RWPE2 (cell line): ENCODE data around the gene ATAD5.

Experiments used
- ATAC-seq: fragments of 200-7000 bp; cut with Tn5 transposase; 3 replicates; pipeline ENCODE4 v1.9.1; 2021; ENCODE audit warnings: low read depth
- DNase-seq: peaks from one replicate; pipeline ENCODE4 v3.0.0-alpha.2; 2020; ENCODE audit warnings: low spot score
- H3K27ac ChIP-seq: fragments of 450-650 bp; 2 replicates; pipeline ENCODE4 v1.5.1; 2017; ENCODE audit warnings: mild to moderate bottlenecking; ENCODE audit not compliant: poor library complexity, severe bottlenecking
- H3K27me3 ChIP-seq: fragments of 250-450 bp; sonication (Bioruptor Pico); 2 replicates; pipeline ENCODE4 v1.5.1; 2021; ENCODE audit warnings: mild to moderate bottlenecking, moderate library complexity; ENCODE audit not compliant: insufficient read depth, poor library complexity, severe bottlenecking
- H3K36me3 ChIP-seq: fragments of 250-450 bp; sonication (Bioruptor Pico); 2 replicates; pipeline ENCODE4 v1.5.1; 2020; ENCODE audit warnings: low read depth, mild to moderate bottlenecking, moderate library complexity
- H3K4me1 ChIP-seq: fragments of 250-450 bp; sonication (Bioruptor Pico); 2 replicates; pipeline ENCODE4 v1.5.1; 2021; ENCODE audit warnings: mild to moderate bottlenecking, moderate library complexity; ENCODE audit not compliant: insufficient read depth, poor library complexity, severe bottlenecking
- H3K4me3 ChIP-seq: fragments of 250-450 bp; sonication (Bioruptor Pico); 2 replicates; pipeline ENCODE4 v1.5.1; 2021; ENCODE audit warnings: mild to moderate bottlenecking, moderate library complexity; ENCODE audit not compliant: severe bottlenecking
- H3K9me3 ChIP-seq: fragments of 250-450 bp; sonication (Bioruptor Pico); 2 replicates; pipeline ENCODE4 v1.5.1; 2021; ENCODE audit warnings: mild to moderate bottlenecking, moderate library complexity; ENCODE audit not compliant: severe bottlenecking
- CTCF ChIP-seq: fragments of 450-650 bp; IDR thresholded peaks from one replicate; pipeline ENCODE4 v1.5.1; 2017; ENCODE audit warnings: mild to moderate bottlenecking, moderate library complexity; ENCODE audit not compliant: poor library complexity, severe bottlenecking

The ATAD5 gene

GRCh38 chr17:30939051-30939689 lies 107.4 kb downstream of the ATAD5 start:
- no peak for TF ChIP-seq CTCF
- no peaks in the 10 kb centered on the region for H3K9me3 ChIP-seq
- ATAC-seq (no peak), DNase-seq (no peak)
- no peak overlapping the region for H3K4me3 ChIP-seq
- H3K36me3 ChIP-seq: no peaks in the 10 kb centered on the region
- no peaks in the 10 kb centered on the region for H3K4me1 ChIP-seq
- no peaks in the 10 kb centered on the region for H3K27me3 ChIP-seq
- H3K27ac ChIP-seq: no peak overlapping the region

GRCh38 chr17:30942308-30943079 lies 110.7 kb downstream of the ATAD5 start:
- Histone ChIP-seq H3K36me3 (no peaks in the 10 kb centered on the region), H3K4me1 (no peaks in the 10 kb centered on the region), H3K9me3 (no peaks in the 10 kb centered on the region), H3K4me3 (no peak overlapping the region), H3K27ac (no peak overlapping the region), H3K27me3 (no peaks in the 10 kb centered on the region)
- DNase-seq: no peak
- no peak for ATAC-seq
- no peak for TF ChIP-seq CTCF
